Mucosa of descending colon (tissue), 3 donors: Measurements from ENCODE around the gene DCAF11. TPM values are rescaled to one million over a fixed set of nuclear protein-coding genes. Genes with fewer than 3 reads are reported as not detected.
"Not testable (repeated sequence)": the region's sequence is repeated elsewhere in the genome, so short reads cannot be mapped to it uniquely, and the experiment has no call there.

Experiments used
- ATAC-seq: fragments of 200-7000 bp; cut with Tn5 transposase; one replicate; pipeline ENCODE4 v1.9.1; 2020; ENCODE audit warnings: mild to moderate bottlenecking, moderate library complexity
- DNase-seq, 3 donors: peaks; one replicate each; pipeline ENCODE4 v3.0.0-alpha.2; 2020
- H3K36me3 ChIP-seq: fragments of 200-600 bp; one replicate; pipeline ENCODE4 v1.8.0; 2021; ENCODE audit warnings: low read depth, mild to moderate bottlenecking
- H3K4me1 ChIP-seq: fragments of 200-600 bp; one replicate; pipeline ENCODE4 v1.8.0; 2021; ENCODE audit warnings: low read depth, mild to moderate bottlenecking
- H3K4me3 ChIP-seq: fragments of 200-600 bp; one replicate; pipeline ENCODE4 v1.8.0; 2021; ENCODE audit warnings: mild to moderate bottlenecking
- H3K9me3 ChIP-seq: fragments of 200-600 bp; one replicate; pipeline ENCODE4 v1.8.0; 2021; ENCODE audit warnings: mild to moderate bottlenecking
- intact Hi-C, 2 donors: fragments of 100-400 bp; cut with DNase I in 1 of 2; cut with micrococcal nuclease in 1 of 2; formaldehyde crosslinking; loops; one replicate each; pipeline versions ENCODE4 v1.11.0 to v1.11.1; 2022; cut with DNase I, micrococcal nuclease
- total RNA-seq, 3 donors: library from RNA; stranded (reverse); fragmentation: NEBNext Ultra II Directional in 2 of 3; extraction: Animal tissue kit (Norgen Biotek cat#: 25700) in 2 of 3; gene quantifications; one replicate each; pipeline versions ENCODE4 v1.2.1 to v1.2.4, GENCODE V29; 2021 to 2023
- TF ChIP-seq, protein P1 (sequence below): fragments of 200-600 bp; IDR thresholded peaks from one replicate; pipeline ENCODE4 v1.8.0; 2022; ENCODE audit warnings: antibody characterized with exemption, mild to moderate bottlenecking
- donor health status: DM: no; HTN: no; CAD: no; lungs with moderate emphysema.
- donor health status: DM: no; HTN: no; CAD: no.
- donor health status: DM: no; HTN: yes; CAD: no.

The DCAF11 gene
- total RNA-seq, 3 donors from 2014 or later: 65.8 to 101 (median 84.9) TPM

DNA sequence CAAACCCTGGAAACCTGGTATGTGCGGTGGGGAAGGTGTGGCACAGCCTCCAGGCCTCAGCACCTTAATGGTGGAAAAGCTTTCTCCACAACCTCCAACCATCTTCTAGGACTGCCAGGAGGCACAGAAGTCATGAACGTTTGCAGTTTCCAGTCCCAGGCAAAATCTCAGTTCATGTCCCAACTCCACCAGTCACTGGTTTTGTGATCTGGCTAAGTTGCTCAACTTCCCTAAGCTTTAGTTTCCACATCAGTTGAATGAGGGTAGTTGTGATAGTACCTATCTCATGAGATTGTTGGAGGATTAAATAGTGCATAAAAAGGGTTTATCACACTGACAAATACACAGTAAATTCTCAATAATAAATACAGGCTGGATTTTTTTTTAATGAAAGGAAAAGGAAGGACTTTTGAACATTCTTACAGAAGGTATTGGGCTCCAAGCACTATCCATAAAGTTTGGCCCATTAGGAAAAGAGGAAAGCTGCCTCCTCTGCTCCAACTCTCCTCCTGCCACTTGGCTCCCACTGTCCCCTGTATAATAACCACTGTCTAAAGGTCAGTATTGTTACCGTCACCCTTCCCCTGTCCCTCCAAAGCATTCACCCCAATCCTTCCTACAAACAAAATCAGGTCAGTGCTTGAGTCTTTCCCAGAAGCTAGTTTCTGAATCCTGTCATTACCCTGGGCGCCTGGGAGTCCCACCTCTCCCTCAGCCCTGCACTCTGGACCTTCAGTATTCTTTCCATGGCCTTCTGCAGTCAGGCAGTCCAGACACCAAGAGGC, 14.2 kb upstream of the DCAF11 start:
- ATAC-seq (no peak), DNase-seq (no peak)
- Histone ChIP-seq H3K4me1 (peaks cover 9% of the 10 kb centered on the region), H3K36me3 (no peaks in the 10 kb centered on the region), H3K9me3 (no peaks in the 10 kb centered on the region), H3K4me3 (no peak overlapping the region)
- TF ChIP-seq, protein P1, sequence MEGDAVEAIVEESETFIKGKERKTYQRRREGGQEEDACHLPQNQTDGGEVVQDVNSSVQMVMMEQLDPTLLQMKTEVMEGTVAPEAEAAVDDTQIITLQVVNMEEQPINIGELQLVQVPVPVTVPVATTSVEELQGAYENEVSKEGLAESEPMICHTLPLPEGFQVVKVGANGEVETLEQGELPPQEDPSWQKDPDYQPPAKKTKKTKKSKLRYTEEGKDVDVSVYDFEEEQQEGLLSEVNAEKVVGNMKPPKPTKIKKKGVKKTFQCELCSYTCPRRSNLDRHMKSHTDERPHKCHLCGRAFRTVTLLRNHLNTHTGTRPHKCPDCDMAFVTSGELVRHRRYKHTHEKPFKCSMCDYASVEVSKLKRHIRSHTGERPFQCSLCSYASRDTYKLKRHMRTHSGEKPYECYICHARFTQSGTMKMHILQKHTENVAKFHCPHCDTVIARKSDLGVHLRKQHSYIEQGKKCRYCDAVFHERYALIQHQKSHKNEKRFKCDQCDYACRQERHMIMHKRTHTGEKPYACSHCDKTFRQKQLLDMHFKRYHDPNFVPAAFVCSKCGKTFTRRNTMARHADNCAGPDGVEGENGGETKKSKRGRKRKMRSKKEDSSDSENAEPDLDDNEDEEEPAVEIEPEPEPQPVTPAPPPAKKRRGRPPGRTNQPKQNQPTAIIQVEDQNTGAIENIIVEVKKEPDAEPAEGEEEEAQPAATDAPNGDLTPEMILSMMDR: no peak
- intact Hi-C loops: loop anchor here in 1 of 2 donors (10.0 kb wide), 1 partner anchor 46 kb away; the partner anchor contains the start of gene CARMIL3

DNA sequence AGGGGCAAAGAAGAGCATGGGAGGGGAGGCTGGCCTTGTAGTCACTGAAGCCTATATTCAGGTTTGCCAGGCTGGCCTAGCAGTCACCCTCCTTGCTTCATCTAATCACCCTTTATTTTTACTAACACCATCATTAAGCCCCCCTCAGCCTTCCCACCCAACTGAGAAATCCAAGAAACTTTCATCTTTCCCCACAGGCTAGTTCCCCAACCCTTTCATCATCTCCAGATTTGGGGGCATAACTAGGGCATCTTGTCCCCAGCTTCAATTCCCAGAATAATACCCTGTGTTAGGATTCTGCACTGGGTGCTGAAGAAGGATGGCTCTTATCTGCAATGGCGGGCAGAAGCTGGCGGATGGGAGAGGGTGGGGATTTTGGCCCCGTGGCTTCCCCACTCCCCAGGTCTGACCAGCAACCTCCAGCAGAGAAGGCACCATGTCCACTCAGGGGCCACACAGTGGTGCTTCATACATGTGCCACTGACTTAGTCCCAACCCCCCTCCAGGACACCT, 13.5 kb upstream of the DCAF11 start:
- DNase-seq (no peak), ATAC-seq (no peak)
- no peaks in the 10 kb centered on the region for H3K9me3 ChIP-seq
- TF ChIP-seq, protein P1: no peak
- H3K36me3 ChIP-seq: no peaks in the 10 kb centered on the region
- no peak overlapping the region for H3K4me3 ChIP-seq
- intact Hi-C loops: loop anchor here in 1 of 2 donors (10.0 kb wide), 1 partner anchor 46 kb away; the partner anchor contains the start of gene CARMIL3
- H3K4me1 ChIP-seq: peaks cover 3% of the 10 kb centered on the region

DNA sequence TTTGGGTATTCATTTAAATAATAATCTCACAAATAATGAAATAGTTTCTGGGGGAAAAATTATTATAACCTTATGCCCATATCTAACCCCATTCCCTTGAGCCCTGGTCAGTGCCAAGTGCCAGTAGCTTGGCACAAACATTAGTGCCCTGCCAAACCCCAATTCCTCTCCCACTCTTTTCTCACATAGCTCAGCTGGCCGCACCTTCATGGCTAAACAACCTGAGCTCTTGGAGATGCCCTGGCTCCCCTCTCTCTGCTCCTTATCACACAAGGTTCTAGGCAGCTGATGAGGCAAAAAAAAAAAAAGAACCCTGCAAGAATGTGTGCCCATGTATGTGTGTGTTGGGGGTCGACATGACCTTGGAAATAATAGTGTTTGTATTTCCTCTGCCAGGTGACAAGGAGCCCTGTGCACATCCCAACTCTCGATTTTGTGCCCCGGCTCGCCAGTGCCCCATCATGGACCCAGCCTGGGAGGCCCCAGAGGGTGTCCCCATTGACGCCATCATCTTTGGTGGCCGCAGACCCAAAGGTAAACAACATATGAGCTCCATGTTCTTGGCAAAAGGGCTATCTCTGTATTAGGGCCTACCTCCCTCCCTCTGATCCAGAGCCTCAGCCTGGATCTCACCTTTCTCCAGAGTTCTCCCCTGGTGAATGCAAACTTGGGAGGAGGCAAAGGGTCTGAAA, 12.1 kb upstream of the DCAF11 start:
- intact Hi-C loops: loop anchor here in 1 of 2 donors (10.0 kb wide), 1 partner anchor 48 kb away; the partner anchor contains the start of gene CARMIL3
- Histone ChIP-seq H3K4me3 (no peak overlapping the region), H3K9me3 (no peaks in the 10 kb centered on the region), H3K36me3 (no peaks in the 10 kb centered on the region), H3K4me1 (no peaks in the 10 kb centered on the region)
- ATAC-seq (no peak), DNase-seq (no peak)
- TF ChIP-seq, protein P1: no peak

DNA sequence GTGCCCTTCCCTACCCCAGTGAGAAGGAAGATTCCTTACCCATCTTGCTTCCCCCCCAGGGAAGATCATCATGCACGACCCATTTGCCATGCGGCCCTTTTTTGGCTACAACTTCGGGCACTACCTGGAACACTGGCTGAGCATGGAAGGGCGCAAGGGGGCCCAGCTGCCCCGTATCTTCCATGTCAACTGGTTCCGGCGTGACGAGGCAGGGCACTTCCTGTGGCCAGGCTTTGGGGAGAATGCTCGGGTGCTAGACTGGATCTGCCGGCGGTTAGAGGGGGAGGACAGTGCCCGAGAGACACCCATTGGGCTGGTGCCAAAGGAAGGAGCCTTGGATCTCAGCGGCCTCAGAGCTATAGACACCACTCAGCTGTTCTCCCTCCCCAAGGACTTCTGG, 11.1 kb upstream of the DCAF11 start:
- DNase-seq: no peak
- Histone ChIP-seq H3K9me3 (no peaks in the 10 kb centered on the region), H3K4me1 (no peaks in the 10 kb centered on the region), H3K36me3 (no peaks in the 10 kb centered on the region), H3K4me3 (no peak overlapping the region)
- TF ChIP-seq, protein P1: no peak
- no peak for ATAC-seq
- intact Hi-C loops: loop anchor here in 1 of 2 donors (10.0 kb wide), 1 partner anchor 49 kb away; the partner anchor contains the start of gene CARMIL3

DNA sequence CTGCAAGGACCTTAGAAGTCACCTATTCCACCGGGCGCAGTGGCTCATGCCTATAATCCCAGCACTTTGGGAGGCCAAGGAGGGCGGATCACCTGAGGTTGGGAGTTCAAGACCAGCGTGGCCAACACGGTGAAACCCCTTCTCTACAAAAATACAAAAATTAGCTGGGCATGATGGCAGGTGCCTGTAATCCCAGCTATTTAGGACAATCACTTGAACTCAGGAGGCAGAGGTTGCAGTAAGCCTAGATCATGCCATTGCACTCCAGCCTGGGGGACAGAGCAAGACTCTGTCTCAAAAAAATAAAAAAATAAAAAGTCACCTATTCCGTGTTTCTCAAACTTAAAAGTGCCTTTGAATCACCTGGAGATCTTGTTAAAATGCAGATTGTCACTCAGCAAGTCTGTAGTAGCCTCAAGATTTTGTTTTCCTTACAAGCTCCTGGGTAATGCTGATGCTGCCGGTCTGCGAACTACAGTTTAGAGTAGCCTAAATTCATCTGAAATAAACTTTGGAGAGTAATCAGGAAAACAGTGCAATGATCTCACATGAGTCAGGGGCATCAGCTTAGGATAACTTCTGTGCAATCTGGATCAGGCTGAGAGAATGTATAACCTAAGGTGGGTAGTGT, 8.9 kb upstream of the DCAF11 start:
- intact Hi-C loops: loop anchor here in 1 of 2 donors (10.0 kb wide), 1 partner anchor 51 kb away; the partner anchor contains the start of gene CARMIL3
- not testable (repeated sequence) for DNase-seq, ATAC-seq, H3K9me3 ChIP-seq, H3K4me3 ChIP-seq, H3K36me3 ChIP-seq, H3K4me1 ChIP-seq
